K562 (cell line): ENCODE results near the gene TTC27. TPM values are rescaled to one million over a fixed set of nuclear protein-coding genes. Genes with fewer than 3 reads are reported as not detected.

Experiments used
- KLF13 ChIP-seq: fragments of 450-650 bp; IDR thresholded peaks from 2 replicates; pipeline ENCODE4 v1.6.1; 2016; ENCODE audit warnings: missing genetic modification characterization, low read depth, mild to moderate bottlenecking, missing compliant biosample characterization, moderate library complexity, borderline replicate concordance
- polyA plus RNA-seq, 8 experiments: library from polyadenylated mRNA; depleted of rRNA in 4 of 8; stranded (reverse) in 5 of 8; unstranded in 3 of 8; fragments of >200 nt; fragmentation: Nextera tagmentation in 2 of 8; fragmentation: Illumina TruSeq in 1 of 8; extraction: Ambion mirVana in 2 of 8; extraction: Trizol in 1 of 8; gene quantifications; 2 replicates each; pipeline versions ENCODE4 v1.2.1 to v1.2.3, GENCODE V29; 2011 to 2014; ENCODE audit warnings: inconsistent platforms in 1 of 8, missing spikeins in 1 of 8
- total RNA-seq, 7 experiments: library from RNA; depleted of rRNA in 6 of 7; stranded (reverse); fragments of >200 nt in 6 of 7; fragmentation: Illumina TruSeq in 2 of 7; extraction: Trizol in 2 of 7; gene quantifications; 2 replicates each; pipeline versions ENCODE4 v1.2.1 to v1.2.3, GENCODE V29; 2011 to 2021; ENCODE audit warnings: low replicate concordance in 1 of 7
- TF ChIP-seq, protein P1 (sequence below): fragments of 200-600 bp; sonication (generic); IDR thresholded peaks from one replicate; pipeline ENCODE4 v1.6.1; 2012; ENCODE audit warnings: mild to moderate bottlenecking, low read depth, low read length, inconsistent platforms
- TF ChIP-seq, protein P2 (sequence below): sonication (generic); formaldehyde crosslinking; IDR thresholded peaks from 2 replicates; pipeline ENCODE4 v1.8.1; 2023; ENCODE audit warnings: mild to moderate bottlenecking, missing genetic modification reagents
- TF ChIP-seq, protein P3 (sequence below): sonication (generic); formaldehyde crosslinking; IDR thresholded peaks from 2 replicates; pipeline ENCODE4 v1.8.0; 2022; ENCODE audit warnings: missing genetic modification reagents, mild to moderate bottlenecking, borderline replicate concordance

Gene TTC27
- total and polyA plus RNA-seq, 9 of the 15 experiments (the other 6 are each of a cell fraction or from before 2014, with no cell fraction given), result 44.3 to 93.4 (median 57.3) TPM

DNA sequence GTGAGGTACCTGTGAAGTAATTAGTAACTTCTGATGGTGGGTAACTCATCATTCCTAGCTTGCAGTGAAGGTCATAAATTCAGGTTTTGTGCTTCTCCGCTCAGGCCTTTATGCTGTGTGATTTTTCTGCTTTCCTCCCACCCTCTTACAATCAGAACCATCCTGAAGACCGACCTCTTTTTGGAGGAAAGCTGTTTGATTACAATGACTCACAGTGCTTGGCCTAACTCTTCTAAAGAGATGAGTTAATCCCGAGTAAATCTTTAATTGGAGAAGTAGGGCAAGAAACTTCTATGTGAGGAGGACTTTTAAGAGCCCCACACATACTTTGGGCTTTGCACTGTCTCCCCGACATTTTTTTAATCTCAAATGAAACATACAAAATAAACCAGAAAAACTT, 53.1 kb downstream of the TTC27 start (continued):
- TF ChIP-seq, protein P1, sequence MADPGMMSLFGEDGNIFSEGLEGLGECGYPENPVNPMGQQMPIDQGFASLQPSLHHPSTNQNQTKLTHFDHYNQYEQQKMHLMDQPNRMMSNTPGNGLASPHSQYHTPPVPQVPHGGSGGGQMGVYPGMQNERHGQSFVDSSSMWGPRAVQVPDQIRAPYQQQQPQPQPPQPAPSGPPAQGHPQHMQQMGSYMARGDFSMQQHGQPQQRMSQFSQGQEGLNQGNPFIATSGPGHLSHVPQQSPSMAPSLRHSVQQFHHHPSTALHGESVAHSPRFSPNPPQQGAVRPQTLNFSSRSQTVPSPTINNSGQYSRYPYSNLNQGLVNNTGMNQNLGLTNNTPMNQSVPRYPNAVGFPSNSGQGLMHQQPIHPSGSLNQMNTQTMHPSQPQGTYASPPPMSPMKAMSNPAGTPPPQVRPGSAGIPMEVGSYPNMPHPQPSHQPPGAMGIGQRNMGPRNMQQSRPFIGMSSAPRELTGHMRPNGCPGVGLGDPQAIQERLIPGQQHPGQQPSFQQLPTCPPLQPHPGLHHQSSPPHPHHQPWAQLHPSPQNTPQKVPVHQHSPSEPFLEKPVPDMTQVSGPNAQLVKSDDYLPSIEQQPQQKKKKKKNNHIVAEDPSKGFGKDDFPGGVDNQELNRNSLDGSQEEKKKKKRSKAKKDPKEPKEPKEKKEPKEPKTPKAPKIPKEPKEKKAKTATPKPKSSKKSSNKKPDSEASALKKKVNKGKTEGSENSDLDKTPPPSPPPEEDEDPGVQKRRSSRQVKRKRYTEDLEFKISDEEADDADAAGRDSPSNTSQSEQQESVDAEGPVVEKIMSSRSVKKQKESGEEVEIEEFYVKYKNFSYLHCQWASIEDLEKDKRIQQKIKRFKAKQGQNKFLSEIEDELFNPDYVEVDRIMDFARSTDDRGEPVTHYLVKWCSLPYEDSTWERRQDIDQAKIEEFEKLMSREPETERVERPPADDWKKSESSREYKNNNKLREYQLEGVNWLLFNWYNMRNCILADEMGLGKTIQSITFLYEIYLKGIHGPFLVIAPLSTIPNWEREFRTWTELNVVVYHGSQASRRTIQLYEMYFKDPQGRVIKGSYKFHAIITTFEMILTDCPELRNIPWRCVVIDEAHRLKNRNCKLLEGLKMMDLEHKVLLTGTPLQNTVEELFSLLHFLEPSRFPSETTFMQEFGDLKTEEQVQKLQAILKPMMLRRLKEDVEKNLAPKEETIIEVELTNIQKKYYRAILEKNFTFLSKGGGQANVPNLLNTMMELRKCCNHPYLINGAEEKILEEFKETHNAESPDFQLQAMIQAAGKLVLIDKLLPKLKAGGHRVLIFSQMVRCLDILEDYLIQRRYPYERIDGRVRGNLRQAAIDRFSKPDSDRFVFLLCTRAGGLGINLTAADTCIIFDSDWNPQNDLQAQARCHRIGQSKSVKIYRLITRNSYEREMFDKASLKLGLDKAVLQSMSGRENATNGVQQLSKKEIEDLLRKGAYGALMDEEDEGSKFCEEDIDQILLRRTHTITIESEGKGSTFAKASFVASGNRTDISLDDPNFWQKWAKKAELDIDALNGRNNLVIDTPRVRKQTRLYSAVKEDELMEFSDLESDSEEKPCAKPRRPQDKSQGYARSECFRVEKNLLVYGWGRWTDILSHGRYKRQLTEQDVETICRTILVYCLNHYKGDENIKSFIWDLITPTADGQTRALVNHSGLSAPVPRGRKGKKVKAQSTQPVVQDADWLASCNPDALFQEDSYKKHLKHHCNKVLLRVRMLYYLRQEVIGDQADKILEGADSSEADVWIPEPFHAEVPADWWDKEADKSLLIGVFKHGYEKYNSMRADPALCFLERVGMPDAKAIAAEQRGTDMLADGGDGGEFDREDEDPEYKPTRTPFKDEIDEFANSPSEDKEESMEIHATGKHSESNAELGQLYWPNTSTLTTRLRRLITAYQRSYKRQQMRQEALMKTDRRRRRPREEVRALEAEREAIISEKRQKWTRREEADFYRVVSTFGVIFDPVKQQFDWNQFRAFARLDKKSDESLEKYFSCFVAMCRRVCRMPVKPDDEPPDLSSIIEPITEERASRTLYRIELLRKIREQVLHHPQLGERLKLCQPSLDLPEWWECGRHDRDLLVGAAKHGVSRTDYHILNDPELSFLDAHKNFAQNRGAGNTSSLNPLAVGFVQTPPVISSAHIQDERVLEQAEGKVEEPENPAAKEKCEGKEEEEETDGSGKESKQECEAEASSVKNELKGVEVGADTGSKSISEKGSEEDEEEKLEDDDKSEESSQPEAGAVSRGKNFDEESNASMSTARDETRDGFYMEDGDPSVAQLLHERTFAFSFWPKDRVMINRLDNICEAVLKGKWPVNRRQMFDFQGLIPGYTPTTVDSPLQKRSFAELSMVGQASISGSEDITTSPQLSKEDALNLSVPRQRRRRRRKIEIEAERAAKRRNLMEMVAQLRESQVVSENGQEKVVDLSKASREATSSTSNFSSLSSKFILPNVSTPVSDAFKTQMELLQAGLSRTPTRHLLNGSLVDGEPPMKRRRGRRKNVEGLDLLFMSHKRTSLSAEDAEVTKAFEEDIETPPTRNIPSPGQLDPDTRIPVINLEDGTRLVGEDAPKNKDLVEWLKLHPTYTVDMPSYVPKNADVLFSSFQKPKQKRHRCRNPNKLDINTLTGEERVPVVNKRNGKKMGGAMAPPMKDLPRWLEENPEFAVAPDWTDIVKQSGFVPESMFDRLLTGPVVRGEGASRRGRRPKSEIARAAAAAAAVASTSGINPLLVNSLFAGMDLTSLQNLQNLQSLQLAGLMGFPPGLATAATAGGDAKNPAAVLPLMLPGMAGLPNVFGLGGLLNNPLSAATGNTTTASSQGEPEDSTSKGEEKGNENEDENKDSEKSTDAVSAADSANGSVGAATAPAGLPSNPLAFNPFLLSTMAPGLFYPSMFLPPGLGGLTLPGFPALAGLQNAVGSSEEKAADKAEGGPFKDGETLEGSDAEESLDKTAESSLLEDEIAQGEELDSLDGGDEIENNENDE, result no peak
- TF ChIP-seq, protein P2, sequence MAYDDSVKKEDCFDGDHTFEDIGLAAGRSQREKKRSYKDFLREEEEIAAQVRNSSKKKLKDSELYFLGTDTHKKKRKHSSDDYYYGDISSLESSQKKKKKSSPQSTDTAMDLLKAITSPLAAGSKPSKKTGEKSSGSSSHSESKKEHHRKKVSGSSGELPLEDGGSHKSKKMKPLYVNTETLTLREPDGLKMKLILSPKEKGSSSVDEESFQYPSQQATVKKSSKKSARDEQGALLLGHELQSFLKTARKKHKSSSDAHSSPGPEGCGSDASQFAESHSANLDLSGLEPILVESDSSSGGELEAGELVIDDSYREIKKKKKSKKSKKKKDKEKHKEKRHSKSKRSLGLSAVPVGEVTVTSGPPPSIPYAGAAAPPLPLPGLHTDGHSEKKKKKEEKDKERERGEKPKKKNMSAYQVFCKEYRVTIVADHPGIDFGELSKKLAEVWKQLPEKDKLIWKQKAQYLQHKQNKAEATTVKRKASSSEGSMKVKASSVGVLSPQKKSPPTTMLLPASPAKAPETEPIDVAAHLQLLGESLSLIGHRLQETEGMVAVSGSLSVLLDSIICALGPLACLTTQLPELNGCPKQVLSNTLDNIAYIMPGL, result no peak
- TF ChIP-seq, protein P3, sequence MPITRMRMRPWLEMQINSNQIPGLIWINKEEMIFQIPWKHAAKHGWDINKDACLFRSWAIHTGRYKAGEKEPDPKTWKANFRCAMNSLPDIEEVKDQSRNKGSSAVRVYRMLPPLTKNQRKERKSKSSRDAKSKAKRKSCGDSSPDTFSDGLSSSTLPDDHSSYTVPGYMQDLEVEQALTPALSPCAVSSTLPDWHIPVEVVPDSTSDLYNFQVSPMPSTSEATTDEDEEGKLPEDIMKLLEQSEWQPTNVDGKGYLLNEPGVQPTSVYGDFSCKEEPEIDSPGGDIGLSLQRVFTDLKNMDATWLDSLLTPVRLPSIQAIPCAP (CRISPR knock-in tag), result no peak
- no peak for TF ChIP-seq KLF13 (tag)
